Measurements from ENCODE around the gene RNF213. TPM values are rescaled to one million over a fixed set of nuclear protein-coding genes. Genes with fewer than 3 reads are reported as not detected.

The RNF213 gene
- total and polyA plus RNA-seq, 2 of the 8 experiments (the other 6 are each of a cell fraction or from before 2014, with no cell fraction given), result 33.8 to 62.8 TPM

DNA sequence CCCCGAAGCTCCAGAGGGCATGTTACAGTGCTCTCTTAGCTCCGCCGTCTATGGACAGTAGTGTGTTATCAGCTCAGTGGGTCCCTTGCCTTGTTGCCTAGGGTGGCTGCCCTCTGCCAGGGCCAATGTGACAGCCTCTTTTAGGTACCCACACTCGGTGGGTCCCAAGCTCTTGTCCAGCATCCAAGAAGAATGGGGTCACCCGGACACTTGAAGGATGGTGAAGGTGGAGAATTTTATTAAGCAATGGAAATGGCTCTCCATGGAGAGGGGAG is 57.0 kb downstream of the RNF213 start:
- Histone ChIP-seq H4K20me1 (replicated peaks in 1 of 2; ENCODE audit: control insufficient read depth in 1 of 2, insufficient read depth in 2 of 2, low read length in 2 of 2) (peaks cover 0 to 2% of the 10 kb centered on the region in 2 experiments), H3K4me2 (ENCODE audit: insufficient read depth in 1 of 2, low read depth in 2 of 2, low read length in 2 of 2) (no peak overlapping the region), H3K14ac (ENCODE audit: insufficient read length) (no peak overlapping the region), H2AK5ac (ENCODE audit: low read depth, low read length) (no peak overlapping the region), H3K18ac (ENCODE audit: extremely low read depth, low read length) (no peak overlapping the region), H2AFZ (ENCODE audit: low read length) (no peak overlapping the region), H3K27me3 (replicated peaks in 1 of 4; ENCODE audit: control insufficient read depth in 3 of 4, extremely low read depth in 1 of 4, insufficient read depth in 3 of 4, low read length in 3 of 4) (no peaks in the 10 kb centered on the region), H2BK12ac (ENCODE audit: low read depth, low read length) (no peak overlapping the region), H4K91ac (replicated peaks; ENCODE audit: insufficient read length, low read length) (no peak overlapping the region), H3K4me1 (replicated peaks in 1 of 4; ENCODE audit: control insufficient read depth in 3 of 4, insufficient read depth in 4 of 4, low read length in 3 of 4) (no peaks in the 10 kb centered on the region), H3K27ac (ENCODE audit: low read depth, low read length) (no peak overlapping the region), H4K8ac (ENCODE audit: extremely low read depth, insufficient read depth, low read length) (no peak overlapping the region), H2BK120ac (replicated peaks; ENCODE audit: low read depth, low read length) (no peak overlapping the region), H3K79me1 (ENCODE audit: low read depth, low read length) (no peaks in the 10 kb centered on the region), H2BK15ac (ENCODE audit: low read length) (no peak overlapping the region), H2BK20ac (ENCODE audit: low read length) (no peak overlapping the region), H2BK5ac (ENCODE audit: low read depth, low read length) (no peak overlapping the region), H3K56ac (replicated peaks; ENCODE audit: insufficient read length, low read depth, low read length) (no peak overlapping the region), H3K23ac (ENCODE audit: insufficient read length) (no peak overlapping the region), H3K23me2 (ENCODE audit: low read depth, low read length) (peaks cover 10% of the 10 kb centered on the region; the same call in 1 of the 2 replicates), H3K4me3 (ENCODE audit: extremely low read depth in 1 of 4, insufficient read depth in 2 of 4, low read depth in 3 of 4, low read length in 4 of 4) (no peak overlapping the region), H3K9ac (replicated peaks in 1 of 4; ENCODE audit: extremely low read depth in 1 of 4, low read depth in 3 of 4, low read length in 3 of 4) (no peak overlapping the region), H3K36me3 (ENCODE audit: control insufficient read depth in 2 of 4, insufficient read depth in 4 of 4, low read length in 3 of 4) (peaks cover 2 to 47% (median 25%) of the 10 kb centered on the region in 4 experiments), H3K9me3 (ENCODE audit: insufficient read depth in 2 of 2, low read depth in 1 of 2, low read length in 1 of 2) (peaks cover 6 to 9% of the 10 kb centered on the region in 2 experiments; a peak in 2 of 4 replicates), H4K5ac (ENCODE audit: insufficient read length, low read depth, low read length) (no peak overlapping the region), H3K4ac (replicated peaks; ENCODE audit: insufficient read length, low read depth, low read length) (no peak overlapping the region), H3K79me2 (ENCODE audit: control insufficient read depth in 1 of 2, insufficient read depth in 2 of 2, low read length in 2 of 2) (no peaks in the 10 kb centered on the region)
- TF ChIP-seq POU5F1 (IDR thresholded peaks at IDR 0.05; ENCODE audit: low read depth, low read length), result no peak
- no peak for TF ChIP-seq E2F6 (IDR thresholded peaks at IDR 0.05)
- no peak for TF ChIP-seq KDM4A (IDR thresholded peaks at IDR 0.05; ENCODE audit: low read depth, low read length, severe bottlenecking)
- no peak for TF ChIP-seq MAFK (IDR thresholded peaks at IDR 0.05; ENCODE audit: low read depth, low read length)
- TF ChIP-seq JUN (IDR thresholded peaks at IDR 0.05; ENCODE audit: low read depth, low read length), result no peak
- no peak for TF ChIP-seq HDAC6 (IDR thresholded peaks at IDR 0.05; ENCODE audit: low read depth, low read length)
- no peak for TF ChIP-seq KDM1A (IDR thresholded peaks at IDR 0.05; ENCODE audit: borderline replicate concordance, low read length)
- TF ChIP-seq POLR2A (IDR thresholded peaks at IDR 0.05; ENCODE audit: control extremely low read depth in 1 of 2, low read depth in 2 of 2, low read length in 2 of 2), result no peak
- no peak for TF ChIP-seq FOSL1 (IDR thresholded peaks at IDR 0.05; ENCODE audit: insufficient read depth, low read depth, low read length)
- TF ChIP-seq SP2 (IDR thresholded peaks at IDR 0.05; ENCODE audit: low read length), result no peak
- TF ChIP-seq TEAD4 (IDR thresholded peaks at IDR 0.05; ENCODE audit: low read depth, low read length), result no peak
- TF ChIP-seq CBX8 (IDR thresholded peaks at IDR 0.05; ENCODE audit: borderline replicate concordance, low read depth, low read length), result no peak
- no peak for TF ChIP-seq CREB1 (IDR thresholded peaks at IDR 0.05)
- TF ChIP-seq SP4 (IDR thresholded peaks at IDR 0.05; ENCODE audit: low read length), result no peak
- FAIRE-seq, result no peak
- no peak for DNase-seq (ENCODE audit: low read depth in 1 of 2, low spot score in 2 of 2)
- POLR2A ChIA-PET (ENCODE audit: partially characterized antibody), result interaction anchor here (1.0 kb wide), 1 partner anchor 9 kb away, joined by 3 read pairs; no protein-coding TSS in a partner anchor
- WGBS, 2 experiments (ENCODE audit: extremely low coverage in 1 of 2, insufficient coverage in 1 of 2, insufficient read length in 1 of 2, insufficient replicate concordance in 2 of 2, low coverage in 1 of 2, low lambda C conversion rate in 2 of 2, missing lambda C conversion rate in 1 of 2), result 95% methylated on average over 5 of the region's 5 CpGs; no CpG with 5 or more reads in 1 of the 2 experiments
- CTCF ChIA-PET (ENCODE audit: partially characterized antibody), result interaction anchor here (1.1 kb wide), 1 partner anchor 44 kb away, joined by 3 read pairs; no protein-coding TSS in a partner anchor

Data from H1 (cell line).